ENCODE data around the gene NHP2. TPM values are rescaled to one million over a fixed set of nuclear protein-coding genes. Genes with fewer than 3 reads are reported as not detected.

Gene NHP2
- polyA plus RNA-seq, 1 donor from 2014 or later: 332 TPM

DNA sequence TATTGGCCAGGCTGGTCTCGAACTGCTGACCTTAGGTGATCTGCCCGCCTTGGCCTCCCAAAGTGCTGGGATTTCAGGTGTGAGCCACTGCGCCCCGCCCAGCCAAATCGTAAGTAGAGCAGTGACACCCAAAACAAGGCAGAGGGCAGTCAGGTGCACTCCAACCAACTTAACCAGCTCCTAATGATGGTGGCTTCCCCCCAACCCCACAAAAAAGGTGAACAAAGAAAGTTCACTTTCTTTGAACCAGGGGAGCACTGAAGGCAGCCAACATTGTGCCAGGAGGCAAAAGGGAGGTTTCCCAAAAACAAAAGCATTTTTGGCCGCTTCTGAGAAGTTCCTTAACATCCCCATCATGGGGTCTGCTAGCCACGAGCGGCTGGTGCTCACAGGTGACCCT lies 23.9 kb upstream of the NHP2 start:
- no peaks in the 10 kb centered on the region for H3K27me3 ChIP-seq (ENCODE audit: insufficient read depth, low read depth, low read length)

DNA sequence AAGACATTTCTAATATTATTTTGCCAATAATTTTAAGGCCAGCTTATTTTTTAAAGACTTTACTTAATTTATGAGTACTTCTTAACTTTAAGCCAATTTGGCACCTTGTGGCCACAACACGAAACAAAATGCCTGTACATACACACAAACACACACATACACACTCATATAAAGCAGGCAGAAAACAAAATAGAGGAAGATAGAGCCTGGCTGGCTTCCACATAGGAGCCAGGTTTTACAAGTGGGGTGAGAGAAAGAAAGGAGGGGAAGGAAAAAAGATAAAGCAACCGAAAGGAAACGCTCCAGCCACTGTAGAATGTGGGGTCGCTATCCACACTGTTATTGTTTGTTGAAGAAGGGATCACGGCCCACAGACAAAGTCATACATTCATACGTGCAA lies 23.1 kb upstream of the NHP2 start:
- Histone ChIP-seq H4K20me1 (ENCODE audit: insufficient read depth) (no peaks in the 10 kb centered on the region), H3K4me3 (ENCODE audit: low read length) (no peak overlapping the region), H2AFZ (ENCODE audit: low read depth, low read length) (no peak overlapping the region), H3K9ac (ENCODE audit: low read length) (no peak overlapping the region), H3K9me3 (ENCODE audit: low read length) (no peaks in the 10 kb centered on the region), H3K9me2 (ENCODE audit: insufficient read depth, low read length) (no peaks in the 10 kb centered on the region), H3K4me2 (ENCODE audit: low read length) (no peak overlapping the region), H3K79me2 (replicated peaks; ENCODE audit: insufficient read depth, low read length) (no peaks in the 10 kb centered on the region), H3K27ac (ENCODE audit: low read length) (no peak overlapping the region), H3K27me3 (ENCODE audit: insufficient read depth, low read depth, low read length) (no peaks in the 10 kb centered on the region), H3F3A (ENCODE audit: insufficient read depth, low read length, poor library complexity, severe bottlenecking) (no peaks in the 10 kb centered on the region), H3K36me3 (ENCODE audit: insufficient read depth, low read length) (no peaks in the 10 kb centered on the region)
- TF ChIP-seq MXI1 (conservative IDR thresholded peaks at IDR 0.05; ENCODE audit: poor library complexity, severe bottlenecking): no peak
- TF ChIP-seq EP300 (conservative IDR thresholded peaks at IDR 0.05; ENCODE audit: poor library complexity, severe bottlenecking): no peak
- no peak for TF ChIP-seq SMC3 (conservative IDR thresholded peaks at IDR 0.05; ENCODE audit: poor library complexity)
- TF ChIP-seq, protein P1, sequence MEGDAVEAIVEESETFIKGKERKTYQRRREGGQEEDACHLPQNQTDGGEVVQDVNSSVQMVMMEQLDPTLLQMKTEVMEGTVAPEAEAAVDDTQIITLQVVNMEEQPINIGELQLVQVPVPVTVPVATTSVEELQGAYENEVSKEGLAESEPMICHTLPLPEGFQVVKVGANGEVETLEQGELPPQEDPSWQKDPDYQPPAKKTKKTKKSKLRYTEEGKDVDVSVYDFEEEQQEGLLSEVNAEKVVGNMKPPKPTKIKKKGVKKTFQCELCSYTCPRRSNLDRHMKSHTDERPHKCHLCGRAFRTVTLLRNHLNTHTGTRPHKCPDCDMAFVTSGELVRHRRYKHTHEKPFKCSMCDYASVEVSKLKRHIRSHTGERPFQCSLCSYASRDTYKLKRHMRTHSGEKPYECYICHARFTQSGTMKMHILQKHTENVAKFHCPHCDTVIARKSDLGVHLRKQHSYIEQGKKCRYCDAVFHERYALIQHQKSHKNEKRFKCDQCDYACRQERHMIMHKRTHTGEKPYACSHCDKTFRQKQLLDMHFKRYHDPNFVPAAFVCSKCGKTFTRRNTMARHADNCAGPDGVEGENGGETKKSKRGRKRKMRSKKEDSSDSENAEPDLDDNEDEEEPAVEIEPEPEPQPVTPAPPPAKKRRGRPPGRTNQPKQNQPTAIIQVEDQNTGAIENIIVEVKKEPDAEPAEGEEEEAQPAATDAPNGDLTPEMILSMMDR (IDR thresholded peaks at IDR 0.05; ENCODE audit: poor library complexity, severe bottlenecking): no peak
- TF ChIP-seq, protein P2, sequence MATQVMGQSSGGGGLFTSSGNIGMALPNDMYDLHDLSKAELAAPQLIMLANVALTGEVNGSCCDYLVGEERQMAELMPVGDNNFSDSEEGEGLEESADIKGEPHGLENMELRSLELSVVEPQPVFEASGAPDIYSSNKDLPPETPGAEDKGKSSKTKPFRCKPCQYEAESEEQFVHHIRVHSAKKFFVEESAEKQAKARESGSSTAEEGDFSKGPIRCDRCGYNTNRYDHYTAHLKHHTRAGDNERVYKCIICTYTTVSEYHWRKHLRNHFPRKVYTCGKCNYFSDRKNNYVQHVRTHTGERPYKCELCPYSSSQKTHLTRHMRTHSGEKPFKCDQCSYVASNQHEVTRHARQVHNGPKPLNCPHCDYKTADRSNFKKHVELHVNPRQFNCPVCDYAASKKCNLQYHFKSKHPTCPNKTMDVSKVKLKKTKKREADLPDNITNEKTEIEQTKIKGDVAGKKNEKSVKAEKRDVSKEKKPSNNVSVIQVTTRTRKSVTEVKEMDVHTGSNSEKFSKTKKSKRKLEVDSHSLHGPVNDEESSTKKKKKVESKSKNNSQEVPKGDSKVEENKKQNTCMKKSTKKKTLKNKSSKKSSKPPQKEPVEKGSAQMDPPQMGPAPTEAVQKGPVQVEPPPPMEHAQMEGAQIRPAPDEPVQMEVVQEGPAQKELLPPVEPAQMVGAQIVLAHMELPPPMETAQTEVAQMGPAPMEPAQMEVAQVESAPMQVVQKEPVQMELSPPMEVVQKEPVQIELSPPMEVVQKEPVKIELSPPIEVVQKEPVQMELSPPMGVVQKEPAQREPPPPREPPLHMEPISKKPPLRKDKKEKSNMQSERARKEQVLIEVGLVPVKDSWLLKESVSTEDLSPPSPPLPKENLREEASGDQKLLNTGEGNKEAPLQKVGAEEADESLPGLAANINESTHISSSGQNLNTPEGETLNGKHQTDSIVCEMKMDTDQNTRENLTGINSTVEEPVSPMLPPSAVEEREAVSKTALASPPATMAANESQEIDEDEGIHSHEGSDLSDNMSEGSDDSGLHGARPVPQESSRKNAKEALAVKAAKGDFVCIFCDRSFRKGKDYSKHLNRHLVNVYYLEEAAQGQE (IDR thresholded peaks at IDR 0.05; ENCODE audit: borderline replicate concordance): no peak
- TF ChIP-seq POLR2AphosphoS5 (IDR thresholded peaks at IDR 0.05): no peak
- TF ChIP-seq TAF1 (IDR thresholded peaks at IDR 0.05; ENCODE audit: low read depth): no peak
- no peak for TF ChIP-seq EZH2 (IDR thresholded peaks at IDR 0.05; ENCODE audit: borderline replicate concordance, insufficient read depth, low read length, poor library complexity, severe bottlenecking)

More for the DNA sequence above, 23.9 kb upstream of the NHP2 start:
- no peaks in the 10 kb centered on the region for H3K79me2 ChIP-seq (replicated peaks; ENCODE audit: insufficient read depth, low read length)
- no peaks in the 10 kb centered on the region for H3K36me3 ChIP-seq (ENCODE audit: insufficient read depth, low read length)
- no peak overlapping the region for H3K4me2 ChIP-seq (ENCODE audit: low read length)
- H3K9me3 ChIP-seq (ENCODE audit: low read length): no peaks in the 10 kb centered on the region
- H3F3A ChIP-seq (ENCODE audit: insufficient read depth, low read length, poor library complexity, severe bottlenecking): no peaks in the 10 kb centered on the region
- no peak overlapping the region for H3K9ac ChIP-seq (ENCODE audit: low read length)
- H4K20me1 ChIP-seq (ENCODE audit: insufficient read depth): no peaks in the 10 kb centered on the region
- no peaks in the 10 kb centered on the region for H3K9me2 ChIP-seq (ENCODE audit: insufficient read depth, low read length)
- TF ChIP-seq, protein P1 (IDR thresholded peaks at IDR 0.05; ENCODE audit: poor library complexity, severe bottlenecking): no peak
- TF ChIP-seq EP300 (conservative IDR thresholded peaks at IDR 0.05; ENCODE audit: poor library complexity, severe bottlenecking) (no peak), EZH2 (IDR thresholded peaks at IDR 0.05; ENCODE audit: borderline replicate concordance, insufficient read depth, low read length, poor library complexity, severe bottlenecking) (no peak), SMC3 (conservative IDR thresholded peaks at IDR 0.05; ENCODE audit: poor library complexity) (no peak), RAD21 (conservative IDR thresholded peaks at IDR 0.05) (no peak), MXI1 (conservative IDR thresholded peaks at IDR 0.05; ENCODE audit: poor library complexity, severe bottlenecking) (no peak), TAF1 (IDR thresholded peaks at IDR 0.05; ENCODE audit: low read depth) (no peak), POLR2AphosphoS5 (IDR thresholded peaks at IDR 0.05) (no peak)
- TF ChIP-seq, protein P2 (IDR thresholded peaks at IDR 0.05; ENCODE audit: borderline replicate concordance): no peak
- H3K4me3 ChIP-seq (ENCODE audit: low read length): no peak overlapping the region
- no peak overlapping the region for H2AFZ ChIP-seq (ENCODE audit: low read depth, low read length)
- H3K27ac ChIP-seq (ENCODE audit: low read length): no peak overlapping the region
